ENCODE data around the gene ARHGEF28.

The ARHGEF28 gene

DNA sequence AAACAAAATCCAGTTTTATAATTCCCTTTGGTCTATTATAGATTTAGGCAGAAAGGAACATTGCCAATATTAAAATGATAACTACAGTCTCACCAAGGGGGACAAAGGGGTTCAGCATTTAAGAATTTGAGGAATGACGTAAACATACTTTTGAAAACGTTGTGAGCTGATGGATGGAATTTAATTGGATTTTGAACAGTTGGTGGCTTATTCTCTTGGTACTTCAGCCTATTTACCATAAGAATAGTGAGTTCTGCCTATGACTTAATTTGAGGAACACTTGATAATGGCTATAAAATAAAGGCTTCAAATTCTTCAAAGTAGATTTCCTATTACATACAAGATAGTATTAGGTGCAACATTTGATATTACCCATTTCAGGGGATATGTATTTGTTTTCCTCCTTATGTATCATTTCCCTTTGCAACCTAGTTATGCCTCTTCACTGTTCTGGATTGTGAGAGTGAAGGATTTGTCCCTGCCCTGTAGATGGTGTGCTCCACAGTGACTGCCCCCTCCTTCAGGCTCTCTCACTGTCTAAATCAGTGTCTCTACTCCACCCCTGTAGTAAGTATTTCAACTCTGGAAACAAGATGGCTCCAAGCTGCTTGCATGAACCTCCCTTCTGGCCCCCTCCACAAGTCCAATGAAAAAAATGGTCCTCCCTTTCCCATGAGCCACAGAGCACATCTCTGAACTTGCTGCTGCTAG is 225.6 kb downstream of the ARHGEF28 start:
- no peak for TF ChIP-seq CSRNP3 (CRISPR knock-in tag; IDR thresholded peaks at IDR 0.05)
- TF ChIP-seq GLIS3 (CRISPR knock-in tag; IDR thresholded peaks at IDR 0.05): no peak
- TF ChIP-seq PPARA (CRISPR knock-in tag; IDR thresholded peaks at IDR 0.05; ENCODE audit: borderline replicate concordance): no peak
- TF ChIP-seq BACH2 (CRISPR knock-in tag; IDR thresholded peaks at IDR 0.05; ENCODE audit: borderline replicate concordance): no peak
- TF ChIP-seq ZFP3 (CRISPR knock-in tag; IDR thresholded peaks at IDR 0.05): no peak
- TF ChIP-seq ARNTL (CRISPR knock-in tag; IDR thresholded peaks at IDR 0.05; ENCODE audit: borderline replicate concordance, low read depth): no peak
- TF ChIP-seq RARB (CRISPR knock-in tag; IDR thresholded peaks at IDR 0.05): no peak
- TF ChIP-seq ZNF8 (CRISPR knock-in tag; IDR thresholded peaks at IDR 0.05): no peak
- no peak for TF ChIP-seq CSDC2 (CRISPR knock-in tag; IDR thresholded peaks at IDR 0.05)
- TF ChIP-seq ZNF70 (CRISPR knock-in tag; IDR thresholded peaks at IDR 0.05): no peak
- TF ChIP-seq ESRRG (CRISPR knock-in tag; IDR thresholded peaks at IDR 0.05): no peak
- no peak for ATAC-seq

DNA sequence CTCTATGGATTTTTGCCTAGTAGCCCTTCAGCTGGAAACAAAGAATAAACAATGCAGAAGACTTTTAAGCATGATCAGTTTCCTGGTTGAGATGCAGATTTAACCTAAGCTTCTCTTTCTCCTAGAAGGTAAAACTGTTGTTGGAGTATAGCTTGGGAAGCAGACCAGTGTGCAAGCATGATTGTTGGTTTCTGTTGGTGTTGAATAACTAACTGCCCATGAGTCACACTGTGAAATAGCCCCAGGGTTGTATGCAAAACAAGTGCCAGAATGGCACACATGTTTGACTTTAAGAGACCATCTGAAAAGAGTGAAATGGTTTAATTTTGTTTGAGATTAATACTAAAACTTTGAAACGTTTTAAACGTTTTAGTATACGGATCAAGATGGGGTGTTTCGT is 227.1 kb downstream of the ARHGEF28 start:
- TF ChIP-seq TOX (CRISPR knock-in tag; IDR thresholded peaks at IDR 0.05; ENCODE audit: borderline replicate concordance) (no peak), BACH2 (CRISPR knock-in tag; IDR thresholded peaks at IDR 0.05; ENCODE audit: borderline replicate concordance) (no peak)
- no peak for ATAC-seq

GRCh38 chr5:73856997-73857396 is 231.0 kb downstream of the ARHGEF28 start:
- ATAC-seq: no peak
- TF ChIP-seq ZFP30 (CRISPR knock-in tag; IDR thresholded peaks at IDR 0.05) (no peak), TOX (CRISPR knock-in tag; IDR thresholded peaks at IDR 0.05; ENCODE audit: borderline replicate concordance) (no peak), OSR1 (CRISPR knock-in tag; IDR thresholded peaks at IDR 0.05) (no peak), ESRRG (CRISPR knock-in tag; IDR thresholded peaks at IDR 0.05) (no peak)
- TF ChIP-seq, protein P1, sequence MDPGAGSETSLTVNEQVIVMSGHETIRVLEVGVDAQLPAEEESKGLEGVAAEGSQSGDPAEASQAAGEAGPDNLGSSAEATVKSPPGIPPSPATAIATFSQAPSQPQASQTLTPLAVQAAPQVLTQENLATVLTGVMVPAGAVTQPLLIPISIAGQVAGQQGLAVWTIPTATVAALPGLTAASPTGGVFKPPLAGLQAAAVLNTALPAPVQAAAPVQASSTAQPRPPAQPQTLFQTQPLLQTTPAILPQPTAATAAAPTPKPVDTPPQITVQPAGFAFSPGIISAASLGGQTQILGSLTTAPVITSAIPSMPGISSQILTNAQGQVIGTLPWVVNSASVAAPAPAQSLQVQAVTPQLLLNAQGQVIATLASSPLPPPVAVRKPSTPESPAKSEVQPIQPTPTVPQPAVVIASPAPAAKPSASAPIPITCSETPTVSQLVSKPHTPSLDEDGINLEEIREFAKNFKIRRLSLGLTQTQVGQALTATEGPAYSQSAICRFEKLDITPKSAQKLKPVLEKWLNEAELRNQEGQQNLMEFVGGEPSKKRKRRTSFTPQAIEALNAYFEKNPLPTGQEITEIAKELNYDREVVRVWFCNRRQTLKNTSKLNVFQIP (CRISPR knock-in tag; IDR thresholded peaks at IDR 0.05; ENCODE audit: borderline replicate concordance, low read depth): no peak

GRCh38 chr5:73857446-73857845 is 231.4 kb downstream of the ARHGEF28 start:
- no peak for ATAC-seq
- TF ChIP-seq RARB (CRISPR knock-in tag; IDR thresholded peaks at IDR 0.05) (no peak), CSRNP3 (CRISPR knock-in tag; IDR thresholded peaks at IDR 0.05) (no peak), ZC3H10 (CRISPR knock-in tag; IDR thresholded peaks at IDR 0.05) (no peak), CSDC2 (CRISPR knock-in tag; IDR thresholded peaks at IDR 0.05) (no peak), TOX (CRISPR knock-in tag; IDR thresholded peaks at IDR 0.05; ENCODE audit: borderline replicate concordance) (no peak), ZNF565 (CRISPR knock-in tag; conservative IDR thresholded peaks at IDR 0.05; ENCODE audit: low read depth) (no peak), GLIS3 (CRISPR knock-in tag; IDR thresholded peaks at IDR 0.05) (no peak), ZFP3 (CRISPR knock-in tag; IDR thresholded peaks at IDR 0.05) (no peak), ZNF8 (CRISPR knock-in tag; IDR thresholded peaks at IDR 0.05) (no peak), ZNF70 (CRISPR knock-in tag; IDR thresholded peaks at IDR 0.05) (no peak)
- TF ChIP-seq, protein P2, sequence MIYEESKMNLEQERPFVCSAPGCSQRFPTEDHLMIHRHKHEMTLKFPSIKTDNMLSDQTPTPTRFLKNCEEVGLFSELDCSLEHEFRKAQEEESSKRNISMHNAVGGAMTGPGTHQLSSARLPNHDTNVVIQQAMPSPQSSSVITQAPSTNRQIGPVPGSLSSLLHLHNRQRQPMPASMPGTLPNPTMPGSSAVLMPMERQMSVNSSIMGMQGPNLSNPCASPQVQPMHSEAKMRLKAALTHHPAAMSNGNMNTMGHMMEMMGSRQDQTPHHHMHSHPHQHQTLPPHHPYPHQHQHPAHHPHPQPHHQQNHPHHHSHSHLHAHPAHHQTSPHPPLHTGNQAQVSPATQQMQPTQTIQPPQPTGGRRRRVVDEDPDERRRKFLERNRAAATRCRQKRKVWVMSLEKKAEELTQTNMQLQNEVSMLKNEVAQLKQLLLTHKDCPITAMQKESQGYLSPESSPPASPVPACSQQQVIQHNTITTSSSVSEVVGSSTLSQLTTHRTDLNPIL (CRISPR knock-in tag; IDR thresholded peaks at IDR 0.05; ENCODE audit: low read depth): no peak

- TF ChIP-seq ARNTL (CRISPR knock-in tag; IDR thresholded peaks at IDR 0.05; ENCODE audit: borderline replicate concordance, low read depth) (no peak), TOX (CRISPR knock-in tag; IDR thresholded peaks at IDR 0.05; ENCODE audit: borderline replicate concordance) (no peak), ZNF565 (CRISPR knock-in tag; conservative IDR thresholded peaks at IDR 0.05; ENCODE audit: low read depth) (no peak)
- no peak for ATAC-seq
Measured at GRCh38 chr5:73858054-73858453, 232.1 kb downstream of the ARHGEF28 start.
